Esophagus muscularis mucosa (tissue), 3 donors: ENCODE measurements around the gene SPOP.

Experiments used
- POLR2A ChIP-seq: fragments of 450-650 bp; IDR thresholded peaks from one replicate; pipeline ENCODE4 v1.6.1; 2017; ENCODE audit warnings: antibody characterized with exemption, moderate library complexity, mild to moderate bottlenecking, low read depth
- TF ChIP-seq, protein P1 (sequence below), 3 experiments: fragments of 200-600 bp in 2 of 3; fragments of 450-650 bp in 1 of 3; sonication (generic) in 2 of 3; IDR thresholded peaks; one replicate each; pipeline ENCODE4 v1.5.1; 2017 to 2019; ENCODE audit warnings: antibody characterized with exemption in 3 of 3, mild to moderate bottlenecking in 2 of 3, moderate library complexity in 1 of 3

DNA sequence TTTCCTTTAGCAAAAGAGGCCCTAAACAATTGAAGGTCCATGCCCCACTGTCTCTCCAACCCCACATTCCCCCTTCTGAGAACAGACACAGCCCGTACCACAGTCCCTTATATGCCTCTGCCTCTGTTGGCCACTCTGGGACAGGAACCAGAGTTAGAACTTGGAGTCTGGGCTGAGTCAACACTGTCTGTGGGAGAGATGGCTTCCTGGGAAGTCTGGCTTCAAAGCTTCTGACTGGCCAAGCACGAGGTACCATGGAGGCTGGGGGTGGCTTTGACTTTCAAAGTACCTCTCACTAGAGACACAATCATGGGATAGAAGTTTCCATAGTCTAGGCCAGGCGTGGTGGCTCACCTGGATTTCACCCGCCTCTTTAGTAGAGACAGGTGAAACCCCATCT lies 14.9 kb upstream of the SPOP start:
- no peak for TF ChIP-seq POLR2A
- TF ChIP-seq, protein P1, sequence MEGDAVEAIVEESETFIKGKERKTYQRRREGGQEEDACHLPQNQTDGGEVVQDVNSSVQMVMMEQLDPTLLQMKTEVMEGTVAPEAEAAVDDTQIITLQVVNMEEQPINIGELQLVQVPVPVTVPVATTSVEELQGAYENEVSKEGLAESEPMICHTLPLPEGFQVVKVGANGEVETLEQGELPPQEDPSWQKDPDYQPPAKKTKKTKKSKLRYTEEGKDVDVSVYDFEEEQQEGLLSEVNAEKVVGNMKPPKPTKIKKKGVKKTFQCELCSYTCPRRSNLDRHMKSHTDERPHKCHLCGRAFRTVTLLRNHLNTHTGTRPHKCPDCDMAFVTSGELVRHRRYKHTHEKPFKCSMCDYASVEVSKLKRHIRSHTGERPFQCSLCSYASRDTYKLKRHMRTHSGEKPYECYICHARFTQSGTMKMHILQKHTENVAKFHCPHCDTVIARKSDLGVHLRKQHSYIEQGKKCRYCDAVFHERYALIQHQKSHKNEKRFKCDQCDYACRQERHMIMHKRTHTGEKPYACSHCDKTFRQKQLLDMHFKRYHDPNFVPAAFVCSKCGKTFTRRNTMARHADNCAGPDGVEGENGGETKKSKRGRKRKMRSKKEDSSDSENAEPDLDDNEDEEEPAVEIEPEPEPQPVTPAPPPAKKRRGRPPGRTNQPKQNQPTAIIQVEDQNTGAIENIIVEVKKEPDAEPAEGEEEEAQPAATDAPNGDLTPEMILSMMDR (IDR thresholded peaks at IDR 0.05) = no peak
